ENCODE data around the gene EPHA10.

- TF ChIP-seq POLR2AphosphoS5 (IDR thresholded peaks at IDR 0.05; ENCODE audit: low read depth, low read length) (no peak), TAF1 (IDR thresholded peaks at IDR 0.05; ENCODE audit: borderline replicate concordance, insufficient read depth, low read length) (no peak), SIN3A (IDR thresholded peaks at IDR 0.05; ENCODE audit: borderline replicate concordance, insufficient read depth, low read length) (no peak)
Measured at GRCh38 chr1:37778654-37779053, 13.7 kb upstream of the EPHA10 start.

Data from PFSK-1 (cell line).